GM12872 (cell line): Measurements from ENCODE around the gene NOTCH4.

Experiments used
- TF ChIP-seq, protein P1 (sequence below): IDR thresholded peaks from 3 replicates; pipeline ENCODE4 v1.5.1; 2011; ENCODE audit warnings: low read depth, mild to moderate bottlenecking, low read length, moderate library complexity; ENCODE audit not compliant: insufficient read depth

The NOTCH4 gene

DNA sequence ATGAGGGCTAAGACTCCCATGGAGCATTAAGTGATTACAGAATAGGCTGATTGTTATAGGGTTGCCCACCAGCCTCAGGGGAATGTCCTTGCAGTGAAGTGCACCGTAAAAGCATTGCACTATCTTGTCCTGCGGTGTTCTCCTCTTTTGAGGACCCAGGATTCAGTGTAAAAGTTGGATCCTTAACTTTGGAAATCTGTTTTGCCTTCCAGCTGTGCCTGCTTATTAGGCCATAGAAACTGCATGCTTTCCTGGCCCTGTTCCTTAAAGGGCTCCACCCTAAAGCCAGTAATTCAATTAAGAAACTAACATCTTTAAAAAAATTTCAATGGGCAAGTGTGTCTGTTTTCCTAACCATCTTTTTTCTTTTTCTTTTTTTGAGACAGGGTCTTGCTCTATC is 25.4 kb upstream of the NOTCH4 start:
- TF ChIP-seq, protein P1, sequence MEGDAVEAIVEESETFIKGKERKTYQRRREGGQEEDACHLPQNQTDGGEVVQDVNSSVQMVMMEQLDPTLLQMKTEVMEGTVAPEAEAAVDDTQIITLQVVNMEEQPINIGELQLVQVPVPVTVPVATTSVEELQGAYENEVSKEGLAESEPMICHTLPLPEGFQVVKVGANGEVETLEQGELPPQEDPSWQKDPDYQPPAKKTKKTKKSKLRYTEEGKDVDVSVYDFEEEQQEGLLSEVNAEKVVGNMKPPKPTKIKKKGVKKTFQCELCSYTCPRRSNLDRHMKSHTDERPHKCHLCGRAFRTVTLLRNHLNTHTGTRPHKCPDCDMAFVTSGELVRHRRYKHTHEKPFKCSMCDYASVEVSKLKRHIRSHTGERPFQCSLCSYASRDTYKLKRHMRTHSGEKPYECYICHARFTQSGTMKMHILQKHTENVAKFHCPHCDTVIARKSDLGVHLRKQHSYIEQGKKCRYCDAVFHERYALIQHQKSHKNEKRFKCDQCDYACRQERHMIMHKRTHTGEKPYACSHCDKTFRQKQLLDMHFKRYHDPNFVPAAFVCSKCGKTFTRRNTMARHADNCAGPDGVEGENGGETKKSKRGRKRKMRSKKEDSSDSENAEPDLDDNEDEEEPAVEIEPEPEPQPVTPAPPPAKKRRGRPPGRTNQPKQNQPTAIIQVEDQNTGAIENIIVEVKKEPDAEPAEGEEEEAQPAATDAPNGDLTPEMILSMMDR, result no peak

GRCh38 chr6:32247401-32247800 is 23.5 kb upstream of the NOTCH4 start:
- TF ChIP-seq, protein P1, result no peak

DNA sequence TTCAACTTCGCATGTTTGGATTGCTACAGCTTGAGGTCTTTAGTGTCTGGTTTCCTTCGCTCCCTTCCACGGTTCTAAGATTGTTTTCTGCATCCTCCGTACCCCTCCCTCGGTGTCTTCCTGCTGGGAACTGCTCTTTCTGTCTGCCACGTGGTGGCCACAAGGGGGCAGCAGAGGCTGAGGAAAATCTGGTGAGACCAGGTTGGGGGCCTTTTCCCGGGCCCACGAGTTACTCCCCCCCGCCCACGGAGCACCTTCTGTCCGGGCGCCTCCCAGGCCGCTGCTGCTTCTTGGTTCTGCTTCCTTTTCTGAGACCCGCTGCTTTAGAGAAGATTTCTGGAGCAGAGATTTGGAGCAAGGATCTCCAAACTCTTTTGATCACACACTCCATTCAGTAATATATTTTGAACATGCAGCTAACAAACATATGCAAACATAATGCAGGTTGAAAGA is 21.1 kb upstream of the NOTCH4 start:
- TF ChIP-seq, protein P1, result peak; percentile 87

- TF ChIP-seq, protein P1, result no peak
Measured at GRCh38 chr6:32244270-32244669, 20.4 kb upstream of the NOTCH4 start.

DNA sequence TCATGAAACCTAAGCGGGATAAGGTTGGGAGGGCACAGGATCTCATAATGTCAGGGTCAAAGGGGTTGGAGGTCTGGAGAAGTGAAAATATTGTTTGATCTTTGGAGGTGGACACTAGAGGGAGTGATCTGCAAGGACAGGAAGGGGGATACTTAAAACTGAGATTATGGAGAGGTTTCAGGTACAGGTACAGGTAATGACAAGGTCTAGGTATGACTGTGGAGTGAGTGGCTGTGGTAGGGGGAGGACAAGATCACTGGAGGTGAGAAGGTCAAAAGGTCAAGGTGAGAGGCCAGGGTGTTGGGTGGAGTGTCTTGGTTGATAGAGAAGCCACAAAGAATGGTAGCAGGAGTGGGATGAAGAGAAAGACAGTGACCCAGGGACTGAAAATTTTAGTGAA is 16.8 kb upstream of the NOTCH4 start:
- TF ChIP-seq, protein P1, result 0 out of 3 replicates have a peak, but pooled peaks have one; percentile 3

GRCh38 chr6:32239462-32239861 is 15.6 kb upstream of the NOTCH4 start:
- TF ChIP-seq, protein P1, result no peak

DNA sequence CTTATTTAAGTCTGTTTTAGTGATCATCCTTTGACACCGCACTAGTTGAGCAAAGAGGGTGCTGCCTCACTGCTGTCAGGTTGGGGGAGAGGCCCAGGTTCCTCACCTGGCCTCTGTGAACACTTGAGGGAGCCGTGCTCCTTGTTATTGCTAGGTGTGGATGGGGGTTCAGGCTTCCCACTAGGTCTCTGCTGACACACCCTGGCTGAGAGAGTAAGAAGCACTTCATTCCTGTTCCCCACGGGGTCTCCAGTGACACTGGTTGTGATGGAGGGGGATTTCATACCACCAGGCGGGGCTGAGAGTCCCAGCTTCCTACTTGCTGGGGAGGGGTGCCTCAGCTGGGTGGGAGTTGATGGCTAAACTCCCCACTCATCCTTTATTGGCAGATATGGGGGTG is 11.1 kb upstream of the NOTCH4 start:
- TF ChIP-seq, protein P1, result peak; percentile 23; the same call in 1 of the 3 replicates

DNA sequence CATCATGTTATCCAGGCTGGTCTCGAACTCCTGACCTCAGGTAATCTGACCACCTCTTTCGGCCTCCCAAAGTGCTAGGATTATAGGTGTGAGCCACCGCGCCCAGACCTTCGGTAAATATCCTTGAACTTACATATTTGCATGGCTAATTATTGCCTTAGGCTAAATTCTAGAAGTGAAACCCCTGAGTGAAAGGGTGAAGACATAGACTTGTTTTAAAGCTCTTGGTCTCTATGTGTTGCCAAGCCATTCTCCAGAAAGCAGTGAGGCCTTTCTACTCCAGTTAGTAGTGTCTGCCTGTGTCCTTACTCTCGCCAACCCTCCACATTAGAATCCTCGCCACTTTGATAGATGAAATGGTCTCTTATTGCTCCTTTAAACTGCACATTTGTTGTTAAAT is 2.6 kb upstream of the NOTCH4 start:
- TF ChIP-seq, protein P1, result no peak
